Effector memory CD4-positive, alpha-beta T cell (primary cell): ENCODE results near the gene PRDM5.

ENCODE experiments used
- DNase-seq, 3 donors: peaks; one replicate each; pipeline ENCODE4 v3.0.0-alpha.2; 2020
- H3K27ac ChIP-seq: 2 replicates; pipeline ENCODE4 v1.7.0; 2013; ENCODE audit warnings: mild to moderate bottlenecking, low read length, moderate library complexity; ENCODE audit not compliant: insufficient read depth, poor library complexity, severe bottlenecking
- H3K27me3 ChIP-seq: replicated peaks from 2 replicates; pipeline ENCODE4 v1.7.0; 2013; ENCODE audit warnings: mild to moderate bottlenecking, low read length; ENCODE audit not compliant: insufficient read depth, control insufficient read depth, poor library complexity, severe bottlenecking
- H3K36me3 ChIP-seq: 2 replicates; pipeline ENCODE4 v1.7.0; 2013; ENCODE audit warnings: mild to moderate bottlenecking, low read length, moderate library complexity; ENCODE audit not compliant: control insufficient read depth, insufficient read depth
- H3K4me1 ChIP-seq: 2 replicates; pipeline ENCODE4 v1.7.0; 2013; ENCODE audit warnings: low read length, mild to moderate bottlenecking; ENCODE audit not compliant: control insufficient read depth, insufficient read depth, poor library complexity, severe bottlenecking
- H3K4me3 ChIP-seq: 2 replicates; pipeline ENCODE4 v1.7.0; 2013; ENCODE audit warnings: low read length, low read depth, mild to moderate bottlenecking; ENCODE audit not compliant: insufficient read depth, poor library complexity, severe bottlenecking
- H3K9me3 ChIP-seq: 2 replicates; pipeline ENCODE4 v1.7.0; 2013; ENCODE audit warnings: mild to moderate bottlenecking, low read length, moderate library complexity; ENCODE audit not compliant: control insufficient read depth

PRDM5 gene

GRCh38 chr4:120929847-120930246 is 7.3 kb upstream of the PRDM5 start:
- H3K9me3 ChIP-seq: no peaks in the 10 kb centered on the region
- no peaks in the 10 kb centered on the region for H3K36me3 ChIP-seq
- DNase-seq: no peak
- H3K27ac ChIP-seq: no peak overlapping the region
- H3K4me1 ChIP-seq: no peaks in the 10 kb centered on the region
- H3K4me3 ChIP-seq: no peak overlapping the region
- no peaks in the 10 kb centered on the region for H3K27me3 ChIP-seq

GRCh38 chr4:120927801-120928409 is 5.4 kb upstream of the PRDM5 start:
- Histone ChIP-seq H3K4me3 (no peak overlapping the region), H3K27ac (no peak overlapping the region), H3K27me3 (no peaks in the 10 kb centered on the region), H3K9me3 (no peaks in the 10 kb centered on the region), H3K36me3 (no peaks in the 10 kb centered on the region), H3K4me1 (peaks cover 2% of the 10 kb centered on the region)
- no peak for DNase-seq

- no peaks in the 10 kb centered on the region for H3K27me3 ChIP-seq
- H3K36me3 ChIP-seq: no peaks in the 10 kb centered on the region
- no peak for DNase-seq
- peaks cover 11% of the 10 kb centered on the region for H3K4me1 ChIP-seq
- no peak overlapping the region for H3K27ac ChIP-seq
- no peak overlapping the region for H3K4me3 ChIP-seq
- no peaks in the 10 kb centered on the region for H3K9me3 ChIP-seq
Observed at GRCh38 chr4:120926358-120927025, 4.0 kb upstream of the PRDM5 start.

- Histone ChIP-seq H3K27ac (no peak overlapping the region), H3K36me3 (no peaks in the 10 kb centered on the region), H3K27me3 (peaks cover 3% of the 10 kb centered on the region), H3K4me1 (peaks cover 14% of the 10 kb centered on the region), H3K9me3 (no peaks in the 10 kb centered on the region), H3K4me3 (no peak overlapping the region)
- DNase-seq: no peak
Observed at GRCh38 chr4:120924931-120925330, 2.4 kb upstream of the PRDM5 start.

- Histone ChIP-seq H3K4me3 (peak overlapping the region; percentile 66), H3K27me3 (peaks cover 3% of the 10 kb centered on the region), H3K4me1 (peaks cover 14% of the 10 kb centered on the region), H3K27ac (no peak overlapping the region), H3K36me3 (no peaks in the 10 kb centered on the region), H3K9me3 (no peaks in the 10 kb centered on the region)
- no peak for DNase-seq
Observed at GRCh38 chr4:120923207-120923522, 639 bp upstream of the PRDM5 start.

GRCh38 chr4:120921456-120922380 is 808 bp downstream of the PRDM5 start:
- H3K36me3 ChIP-seq: no peaks in the 10 kb centered on the region
- peak overlapping the region; percentile 66 for H3K4me3 ChIP-seq
- H3K27ac ChIP-seq: no peak overlapping the region
- peak in 1 of 3 donors; percentile 1 for DNase-seq
- H3K9me3 ChIP-seq: no peaks in the 10 kb centered on the region
- H3K27me3 ChIP-seq: peaks cover 3% of the 10 kb centered on the region
- H3K4me1 ChIP-seq: peaks cover 14% of the 10 kb centered on the region

- H3K9me3 ChIP-seq: no peaks in the 10 kb centered on the region
- no peak for DNase-seq
- no peak overlapping the region for H3K27ac ChIP-seq
- H3K4me3 ChIP-seq: no peak overlapping the region
- peaks cover 3% of the 10 kb centered on the region for H3K27me3 ChIP-seq
- H3K36me3 ChIP-seq: no peaks in the 10 kb centered on the region
- peaks cover 14% of the 10 kb centered on the region for H3K4me1 ChIP-seq
Observed at GRCh38 chr4:120920666-120921065, 1.9 kb downstream of the PRDM5 start.

- Histone ChIP-seq H3K36me3 (no peaks in the 10 kb centered on the region), H3K27ac (no peak overlapping the region), H3K9me3 (no peaks in the 10 kb centered on the region), H3K4me3 (no peak overlapping the region), H3K4me1 (peaks cover 14% of the 10 kb centered on the region), H3K27me3 (peaks cover 3% of the 10 kb centered on the region)
- DNase-seq: no peak
Observed at GRCh38 chr4:120919358-120919757, 3.2 kb downstream of the PRDM5 start.

- Histone ChIP-seq H3K9me3 (no peaks in the 10 kb centered on the region), H3K36me3 (no peaks in the 10 kb centered on the region), H3K4me1 (peaks cover 14% of the 10 kb centered on the region), H3K27ac (no peak overlapping the region), H3K27me3 (peaks cover 3% of the 10 kb centered on the region), H3K4me3 (no peak overlapping the region)
- no peak for DNase-seq
Observed at GRCh38 chr4:120918788-120919187, 3.7 kb downstream of the PRDM5 start.

- Histone ChIP-seq H3K27me3 (peaks cover 3% of the 10 kb centered on the region), H3K4me3 (no peak overlapping the region), H3K36me3 (no peaks in the 10 kb centered on the region), H3K27ac (no peak overlapping the region), H3K4me1 (peaks cover 14% of the 10 kb centered on the region), H3K9me3 (no peaks in the 10 kb centered on the region)
- DNase-seq: no peak
Observed at GRCh38 chr4:120918092-120918491, 4.4 kb downstream of the PRDM5 start.
